Neural cell (in vitro differentiated cells): ENCODE measurements around the gene DSEL. TPM values are rescaled to one million over a fixed set of nuclear protein-coding genes. Genes with fewer than 3 reads are reported as not detected.

ENCODE experiments used
- H2AFZ ChIP-seq: fragments of 200-600, 300-800 bp; sonication (generic), shearing (Covaris generic); 2 replicates; pipeline ENCODE4 v1.6.0; 2014; ENCODE audit warnings: low read depth, mild to moderate bottlenecking, antibody characterized with exemption, low read length, moderate library complexity
- H3F3A ChIP-seq: fragments of 200-600 bp; shearing (Covaris generic); 2 replicates; pipeline ENCODE4 v1.6.1; 2016; ENCODE audit warnings: mild to moderate bottlenecking, moderate library complexity, mixed read lengths, antibody characterized with exemption, low read length; ENCODE audit not compliant: insufficient read depth, poor library complexity, severe bottlenecking
- H3K27ac ChIP-seq: fragments of 200-600, 300-800 bp; sonication (generic), shearing (Covaris generic); 2 replicates; pipeline ENCODE4 v1.5.1; 2014; ENCODE audit warnings: mild to moderate bottlenecking, low read length, moderate library complexity
- H3K27me3 ChIP-seq: fragments of 300-800, 200-600 bp; sonication (generic), shearing (Covaris generic); 2 replicates; pipeline ENCODE4 v1.6.0; 2014; ENCODE audit warnings: mild to moderate bottlenecking, low read depth, low read length, moderate library complexity; ENCODE audit not compliant: insufficient read depth
- H3K36me3 ChIP-seq: fragments of 300-800, 200-600 bp; sonication (generic), shearing (Covaris generic); 2 replicates; pipeline ENCODE4 v1.5.1; 2014; ENCODE audit warnings: mild to moderate bottlenecking, antibody characterized with exemption, low read length, moderate library complexity; ENCODE audit not compliant: insufficient read depth
- H3K4me2 ChIP-seq: fragments of 300-800, 200-600 bp; sonication (generic), shearing (Covaris generic); 2 replicates; pipeline ENCODE4 v1.6.0; 2014; ENCODE audit warnings: mild to moderate bottlenecking, low read length
- H3K4me3 ChIP-seq: fragments of 300-800, 200-600 bp; sonication (generic), shearing (Covaris generic); 2 replicates; pipeline ENCODE4 v1.5.1; 2014; ENCODE audit warnings: mild to moderate bottlenecking, low read length, moderate library complexity
- H3K79me2 ChIP-seq: fragments of 200-600 bp; shearing (Covaris generic); replicated peaks from 2 replicates; pipeline ENCODE4 v1.6.0; 2014; ENCODE audit warnings: mild to moderate bottlenecking, low read length, moderate library complexity; ENCODE audit not compliant: insufficient read depth
- H3K9ac ChIP-seq: fragments of 300-800, 200-600 bp; sonication (generic), shearing (Covaris generic); 2 replicates; pipeline ENCODE4 v1.6.1; 2016; ENCODE audit warnings: mild to moderate bottlenecking, low read length, mixed read lengths
- H3K9me2 ChIP-seq: fragments of 200-600 bp; shearing (Covaris generic); 2 replicates; pipeline ENCODE4 v1.6.1; 2016; ENCODE audit warnings: mild to moderate bottlenecking, low read length, mixed read lengths; ENCODE audit not compliant: insufficient read depth
- H3K9me3 ChIP-seq: fragments of 200-600, 300-800 bp; sonication (generic), shearing (Covaris generic); 2 replicates; pipeline ENCODE4 v1.6.1; 2016; ENCODE audit warnings: mild to moderate bottlenecking, mixed run types, low read length, moderate library complexity, mixed read lengths
- H4K20me1 ChIP-seq: fragments of 200-600 bp; shearing (Covaris generic); 2 replicates; pipeline ENCODE4 v1.6.1; 2016; ENCODE audit warnings: mild to moderate bottlenecking, mixed run types; ENCODE audit not compliant: insufficient read depth
- CTCF ChIP-seq: fragments of 450-650 bp; IDR thresholded peaks from 2 replicates; pipeline ENCODE4 v1.5.1; 2014; ENCODE audit warnings: antibody characterized with exemption, mild to moderate bottlenecking, moderate library complexity; ENCODE audit not compliant: poor library complexity, severe bottlenecking
- EP300 ChIP-seq: fragments of 450-650 bp; conservative IDR thresholded peaks from 2 replicates; pipeline ENCODE4 v1.6.1; 2014; ENCODE audit warnings: antibody characterized with exemption, mild to moderate bottlenecking, moderate library complexity; ENCODE audit not compliant: poor library complexity, severe bottlenecking
- EZH2 ChIP-seq: fragments of 200-600, 300-800 bp; shearing (Covaris generic), sonication (generic); IDR thresholded peaks from 2 replicates; pipeline ENCODE4 v1.6.1; 2014; ENCODE audit warnings: antibody characterized with exemption, low read length, borderline replicate concordance, mild to moderate bottlenecking; ENCODE audit not compliant: insufficient read depth, poor library complexity, severe bottlenecking
- MXI1 ChIP-seq: fragments of 450-650 bp; conservative IDR thresholded peaks from 2 replicates; pipeline ENCODE4 v1.6.1; 2014; ENCODE audit warnings: antibody characterized with exemption, mild to moderate bottlenecking; ENCODE audit not compliant: poor library complexity, severe bottlenecking
- POLR2AphosphoS5 ChIP-seq: IDR thresholded peaks from 2 replicates; pipeline ENCODE4 v1.6.1; 2012
- RAD21 ChIP-seq: fragments of 450-650 bp; conservative IDR thresholded peaks from 2 replicates; pipeline ENCODE4 v1.6.1; 2014; ENCODE audit warnings: antibody characterized with exemption, mild to moderate bottlenecking, moderate library complexity
- REST ChIP-seq: IDR thresholded peaks from 2 replicates; pipeline ENCODE4 v1.6.1; 2012; ENCODE audit warnings: borderline replicate concordance
- SMC3 ChIP-seq: fragments of 450-650 bp; conservative IDR thresholded peaks from 2 replicates; pipeline ENCODE4 v1.6.1; 2014; ENCODE audit warnings: antibody characterized with exemption, mild to moderate bottlenecking, moderate library complexity; ENCODE audit not compliant: poor library complexity
- TAF1 ChIP-seq: IDR thresholded peaks from 2 replicates; pipeline ENCODE4 v1.6.1; 2012; ENCODE audit warnings: low read depth
- polyA plus RNA-seq: library from polyadenylated mRNA; depleted of rRNA; stranded (reverse); fragments of >200 nt; gene quantifications from 2 replicates; pipeline ENCODE4 v1.2.3, GENCODE V29; 2014

The DSEL gene
- polyA plus RNA-seq, 1 donor from 2014 or later: 31.2 TPM

GRCh38 chr18:67514901-67515540 is 1.5 kb downstream of the DSEL start:
- H3K27ac ChIP-seq: peak overlapping the region; percentile 69
- no peak overlapping the region for H2AFZ ChIP-seq
- H3K4me3 ChIP-seq: peak overlapping the region; percentile 87
- no peaks in the 10 kb centered on the region for H3K27me3 ChIP-seq
- no peaks in the 10 kb centered on the region for H3K9me2 ChIP-seq
- no peaks in the 10 kb centered on the region for H3K9me3 ChIP-seq
- H3K79me2 ChIP-seq: peaks cover 58% of the 10 kb centered on the region
- peaks cover 3% of the 10 kb centered on the region for H3F3A ChIP-seq
- H3K4me2 ChIP-seq: peak overlapping the region; percentile 88
- TF ChIP-seq TAF1 (no peak), EZH2 (no peak), REST (no peak), EP300 (no peak), RAD21 (no peak), POLR2AphosphoS5 (no peak), SMC3 (no peak), CTCF (no peak), MXI1 (no peak)
- peak overlapping the region; percentile 84 for H3K9ac ChIP-seq
- no peaks in the 10 kb centered on the region for H4K20me1 ChIP-seq
- H3K36me3 ChIP-seq: no peaks in the 10 kb centered on the region

- Histone ChIP-seq H3K79me2 (peaks cover 64% of the 10 kb centered on the region), H3K4me3 (peak overlapping the region; percentile 87)
These were observed 2.1 kb downstream of the DSEL start for GRCh38 chr18:67514465-67514864.

More at GRCh38 chr18:67514465-67514864, 2.1 kb downstream of the DSEL start:
- peaks cover 5% of the 10 kb centered on the region for H3K36me3 ChIP-seq
- no peaks in the 10 kb centered on the region for H3K9me3 ChIP-seq
- H3F3A ChIP-seq: peaks cover 3% of the 10 kb centered on the region
- H3K27me3 ChIP-seq: no peaks in the 10 kb centered on the region
- TF ChIP-seq EZH2 (no peak), MXI1 (no peak), REST (no peak), CTCF (no peak), RAD21 (peak; percentile 12)
- H3K9ac ChIP-seq: peak overlapping the region; percentile 84
- H3K9me2 ChIP-seq: no peaks in the 10 kb centered on the region
- peak overlapping the region; percentile 69 for H3K27ac ChIP-seq
- H3K4me2 ChIP-seq: peak overlapping the region; percentile 88
- no peak overlapping the region for H2AFZ ChIP-seq
- H4K20me1 ChIP-seq: no peaks in the 10 kb centered on the region
